ENCODE measurements around the gene FCHSD2.

Gene FCHSD2

DNA sequence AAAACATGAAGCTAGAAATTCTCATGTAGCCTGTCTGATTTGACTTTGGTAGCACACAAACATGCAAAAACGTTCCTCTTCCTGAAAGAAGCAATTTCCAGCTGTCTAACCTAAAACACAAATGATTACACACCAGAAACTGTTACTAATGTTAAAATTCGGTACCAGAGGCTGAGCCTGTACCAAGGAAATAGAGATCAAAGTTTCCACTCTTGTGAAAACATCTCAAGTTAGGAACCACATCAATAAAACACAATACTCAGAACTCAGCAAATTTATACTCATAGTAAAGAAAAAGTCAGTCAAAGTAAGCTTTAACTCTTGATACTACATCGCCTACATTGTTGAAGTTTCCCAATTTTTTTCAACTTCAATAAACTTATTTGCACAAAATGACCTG is 107.8 kb downstream of the FCHSD2 start:
- no peak overlapping the region for H3K27ac ChIP-seq (ENCODE audit: extremely low read depth, low read depth, low read length)
- no peaks in the 10 kb centered on the region for H3K4me1 ChIP-seq (ENCODE audit: control insufficient read depth, insufficient read depth, low read length)
- TF ChIP-seq ZNF514 (tag by site-specific recombination; IDR thresholded peaks at IDR 0.05): no peak
- TF ChIP-seq, protein P1, sequence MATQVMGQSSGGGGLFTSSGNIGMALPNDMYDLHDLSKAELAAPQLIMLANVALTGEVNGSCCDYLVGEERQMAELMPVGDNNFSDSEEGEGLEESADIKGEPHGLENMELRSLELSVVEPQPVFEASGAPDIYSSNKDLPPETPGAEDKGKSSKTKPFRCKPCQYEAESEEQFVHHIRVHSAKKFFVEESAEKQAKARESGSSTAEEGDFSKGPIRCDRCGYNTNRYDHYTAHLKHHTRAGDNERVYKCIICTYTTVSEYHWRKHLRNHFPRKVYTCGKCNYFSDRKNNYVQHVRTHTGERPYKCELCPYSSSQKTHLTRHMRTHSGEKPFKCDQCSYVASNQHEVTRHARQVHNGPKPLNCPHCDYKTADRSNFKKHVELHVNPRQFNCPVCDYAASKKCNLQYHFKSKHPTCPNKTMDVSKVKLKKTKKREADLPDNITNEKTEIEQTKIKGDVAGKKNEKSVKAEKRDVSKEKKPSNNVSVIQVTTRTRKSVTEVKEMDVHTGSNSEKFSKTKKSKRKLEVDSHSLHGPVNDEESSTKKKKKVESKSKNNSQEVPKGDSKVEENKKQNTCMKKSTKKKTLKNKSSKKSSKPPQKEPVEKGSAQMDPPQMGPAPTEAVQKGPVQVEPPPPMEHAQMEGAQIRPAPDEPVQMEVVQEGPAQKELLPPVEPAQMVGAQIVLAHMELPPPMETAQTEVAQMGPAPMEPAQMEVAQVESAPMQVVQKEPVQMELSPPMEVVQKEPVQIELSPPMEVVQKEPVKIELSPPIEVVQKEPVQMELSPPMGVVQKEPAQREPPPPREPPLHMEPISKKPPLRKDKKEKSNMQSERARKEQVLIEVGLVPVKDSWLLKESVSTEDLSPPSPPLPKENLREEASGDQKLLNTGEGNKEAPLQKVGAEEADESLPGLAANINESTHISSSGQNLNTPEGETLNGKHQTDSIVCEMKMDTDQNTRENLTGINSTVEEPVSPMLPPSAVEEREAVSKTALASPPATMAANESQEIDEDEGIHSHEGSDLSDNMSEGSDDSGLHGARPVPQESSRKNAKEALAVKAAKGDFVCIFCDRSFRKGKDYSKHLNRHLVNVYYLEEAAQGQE (tag by site-specific recombination; IDR thresholded peaks at IDR 0.05): no peak
- TF ChIP-seq ZNF341 (tag by site-specific recombination; IDR thresholded peaks at IDR 0.05; ENCODE audit: low read depth): no peak
- no peak for TF ChIP-seq ZNF600 (tag by site-specific recombination; IDR thresholded peaks at IDR 0.05)
- no peak for TF ChIP-seq ZNF350 (tag by site-specific recombination; IDR thresholded peaks at IDR 0.05)
- TF ChIP-seq, protein P2, sequence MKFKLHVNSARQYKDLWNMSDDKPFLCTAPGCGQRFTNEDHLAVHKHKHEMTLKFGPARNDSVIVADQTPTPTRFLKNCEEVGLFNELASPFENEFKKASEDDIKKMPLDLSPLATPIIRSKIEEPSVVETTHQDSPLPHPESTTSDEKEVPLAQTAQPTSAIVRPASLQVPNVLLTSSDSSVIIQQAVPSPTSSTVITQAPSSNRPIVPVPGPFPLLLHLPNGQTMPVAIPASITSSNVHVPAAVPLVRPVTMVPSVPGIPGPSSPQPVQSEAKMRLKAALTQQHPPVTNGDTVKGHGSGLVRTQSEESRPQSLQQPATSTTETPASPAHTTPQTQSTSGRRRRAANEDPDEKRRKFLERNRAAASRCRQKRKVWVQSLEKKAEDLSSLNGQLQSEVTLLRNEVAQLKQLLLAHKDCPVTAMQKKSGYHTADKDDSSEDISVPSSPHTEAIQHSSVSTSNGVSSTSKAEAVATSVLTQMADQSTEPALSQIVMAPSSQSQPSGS (tag by site-specific recombination; IDR thresholded peaks at IDR 0.05; ENCODE audit: low read depth): no peak
- TF ChIP-seq ZNF416 (tag by site-specific recombination; IDR thresholded peaks at IDR 0.05): no peak
- no peak for TF ChIP-seq ZNF214 (tag by site-specific recombination; IDR thresholded peaks at IDR 0.05; ENCODE audit: borderline replicate concordance)
- TF ChIP-seq ZEB2 (tag by site-specific recombination; IDR thresholded peaks at IDR 0.05): no peak
- TF ChIP-seq ZNF174 (tag by site-specific recombination; IDR thresholded peaks at IDR 0.05): no peak
- no peak for TF ChIP-seq ZNF791 (tag by site-specific recombination; IDR thresholded peaks at IDR 0.05)
- no peak for TF ChIP-seq HOXD13 (CRISPR knock-in tag; IDR thresholded peaks at IDR 0.05; ENCODE audit: borderline replicate concordance)
- no peak for TF ChIP-seq ZNF248 (tag by site-specific recombination; IDR thresholded peaks at IDR 0.05)
- TF ChIP-seq KLF9 (tag by site-specific recombination; IDR thresholded peaks at IDR 0.05; ENCODE audit: low read depth): no peak
- no peak for TF ChIP-seq ZNF221 (tag by site-specific recombination; IDR thresholded peaks at IDR 0.05; ENCODE audit: borderline replicate concordance)
- no peak for TF ChIP-seq ZNF48 (tag by site-specific recombination; IDR thresholded peaks at IDR 0.05)
- TF ChIP-seq ZNF433 (tag by site-specific recombination; IDR thresholded peaks at IDR 0.05; ENCODE audit: low read depth): no peak
- TF ChIP-seq ZBTB21 (tag by site-specific recombination; IDR thresholded peaks at IDR 0.05): no peak
- TF ChIP-seq ZNF169 (tag by site-specific recombination; IDR thresholded peaks at IDR 0.05): no peak
- H3K9me3 ChIP-seq (ENCODE audit: control insufficient read depth, insufficient read depth, low read depth, low read length): no peaks in the 10 kb centered on the region
- no peaks in the 10 kb centered on the region for H3K36me3 ChIP-seq (ENCODE audit: control insufficient read depth in 2 of 2, insufficient read depth in 1 of 2, low read length in 2 of 2)
- ChIA-PET CTCF (interaction anchor here (0.6 to 0.7 kb wide), 2 partner anchors 121 to 150 kb away, joined by 3 read pairs; no protein-coding TSS in a partner anchor), POLR2A (no interaction called here)
- no peak overlapping the region for H3K4me3 ChIP-seq (ENCODE audit: low read depth, low read length)

- Histone ChIP-seq H3K4me3 (ENCODE audit: low read depth, low read length) (no peak overlapping the region), H3K27ac (ENCODE audit: extremely low read depth, low read depth, low read length) (no peak overlapping the region), H3K36me3 (ENCODE audit: control insufficient read depth in 2 of 2, insufficient read depth in 1 of 2, low read length in 2 of 2) (no peaks in the 10 kb centered on the region), H3K9me3 (ENCODE audit: control insufficient read depth, insufficient read depth, low read depth, low read length) (no peaks in the 10 kb centered on the region), H3K4me1 (ENCODE audit: control insufficient read depth, insufficient read depth, low read length) (no peaks in the 10 kb centered on the region)
- CTCF ChIA-PET: no interaction called here
- TF ChIP-seq EGR2 (tag by site-specific recombination; IDR thresholded peaks at IDR 0.05; ENCODE audit: low read depth) (no peak), ZNF510 (tag by site-specific recombination; IDR thresholded peaks at IDR 0.05; ENCODE audit: insufficient replicate concordance) (no peak), ZNF791 (tag by site-specific recombination; IDR thresholded peaks at IDR 0.05) (no peak), ZNF704 (tag by site-specific recombination; IDR thresholded peaks at IDR 0.05) (no peak), ZNF157 (tag by site-specific recombination; IDR thresholded peaks at IDR 0.05) (no peak), PRDM1 (tag by site-specific recombination; IDR thresholded peaks at IDR 0.05) (no peak), ZNF146 (tag by site-specific recombination; IDR thresholded peaks at IDR 0.05) (no peak), ZNF433 (tag by site-specific recombination; IDR thresholded peaks at IDR 0.05; ENCODE audit: low read depth) (no peak), ZNF548 (tag by site-specific recombination; IDR thresholded peaks at IDR 0.05) (no peak)
- TF ChIP-seq, protein P1 (tag by site-specific recombination; IDR thresholded peaks at IDR 0.05): no peak
- POLR2A ChIA-PET: no interaction called here
These were observed 112.0 kb downstream of the FCHSD2 start for GRCh38 chr11:73030130-73030529.

All from HEK293 (cell line).